Muscle layer of duodenum (tissue), 2 donors: ENCODE results near the gene PDK2.

ENCODE experiments used
- H3K27ac ChIP-seq: one replicate; pipeline ENCODE4 v1.7.0; 2013; ENCODE audit warnings: mild to moderate bottlenecking, low read length
- H3K27me3 ChIP-seq: one replicate; pipeline ENCODE4 v1.7.0; 2013; ENCODE audit warnings: low read depth, mild to moderate bottlenecking, control low read depth, low read length
- H3K36me3 ChIP-seq, 2 donors: one replicate each; pipeline ENCODE4 v1.7.0; 2013; ENCODE audit warnings: low read length in 2 of 2, control low read depth in 1 of 2, mild to moderate bottlenecking in 1 of 2; ENCODE audit not compliant: insufficient read depth in 2 of 2, control insufficient read depth in 1 of 2
- H3K4me1 ChIP-seq, 2 donors: one replicate each; pipeline ENCODE4 v1.7.0; 2013; ENCODE audit warnings: low read length in 2 of 2, mild to moderate bottlenecking in 2 of 2, control low read depth in 1 of 2, moderate library complexity in 1 of 2; ENCODE audit not compliant: insufficient read depth in 2 of 2, control insufficient read depth in 1 of 2
- H3K4me3 ChIP-seq, 2 donors: one replicate each; pipeline ENCODE4 v1.7.0; 2013; ENCODE audit warnings: low read length in 2 of 2, low read depth in 1 of 2, mild to moderate bottlenecking in 1 of 2
- H3K9me3 ChIP-seq, 2 donors: one replicate each; pipeline ENCODE4 v1.7.0; 2013; ENCODE audit warnings: low read length in 2 of 2, control low read depth in 1 of 2, mild to moderate bottlenecking in 1 of 2; ENCODE audit not compliant: control insufficient read depth in 1 of 2
- donor health status: healthy.

Gene PDK2

DNA sequence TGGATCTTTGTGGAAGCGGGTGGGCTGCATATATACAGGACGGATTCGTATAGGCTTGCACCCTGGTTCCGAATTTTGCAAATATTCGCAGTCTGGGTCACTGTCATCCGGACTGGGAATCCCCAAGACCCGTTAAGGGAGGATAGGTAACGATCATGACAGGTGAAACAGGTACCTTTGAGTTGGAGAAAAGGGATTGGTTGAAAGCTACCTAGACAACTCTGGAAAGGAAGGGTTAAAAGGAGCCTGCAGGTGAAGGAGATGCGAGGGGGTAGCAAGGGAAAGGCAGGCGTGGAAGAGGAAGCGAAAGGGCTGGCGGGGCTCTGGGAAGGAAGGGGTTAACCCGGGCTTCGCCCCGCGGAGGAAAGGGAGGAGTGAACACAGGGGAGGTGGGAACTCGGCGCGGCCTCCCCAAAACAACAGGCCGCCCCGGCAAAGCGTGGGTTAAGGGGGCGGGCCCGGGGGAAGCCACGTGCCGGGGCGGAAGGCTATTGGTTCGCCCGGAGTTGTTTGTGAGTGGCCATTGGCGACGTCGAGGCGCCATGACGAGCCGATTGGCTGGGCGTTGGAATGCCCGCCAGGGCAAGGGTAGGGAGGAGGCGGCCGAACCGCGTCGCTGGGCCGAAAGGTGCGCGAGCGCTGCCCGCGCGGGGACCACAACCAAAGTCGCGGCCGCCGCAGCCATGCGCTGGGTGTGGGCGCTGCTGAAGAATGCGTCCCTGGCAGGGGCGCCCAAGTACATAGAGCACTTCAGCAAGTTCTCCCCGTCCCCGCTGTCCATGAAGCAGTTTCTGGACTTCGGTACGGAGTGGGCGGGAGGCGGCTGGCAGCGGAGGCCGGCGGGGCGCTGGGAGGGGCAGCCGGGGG, at the start of gene PDK2:
Gene PDK2 (plus strand): TSS at position 599 of the 867 bp plus-strand sequence. CDS start 85 bp downstream, at position 684.
- Histone ChIP-seq H3K36me3 (peaks cover 16 to 20% of the 10 kb centered on the region in 2 donors), H3K27me3 (no peaks in the 10 kb centered on the region), H3K4me3 (peak within 1 kb of the TSS; percentile 89 to 93), H3K27ac (peak within 1 kb of the TSS; percentile 80), H3K4me1 (peaks cover 3 to 21% of the 10 kb centered on the region in 2 donors), H3K9me3 (no peaks in the 10 kb centered on the region)

DNA sequence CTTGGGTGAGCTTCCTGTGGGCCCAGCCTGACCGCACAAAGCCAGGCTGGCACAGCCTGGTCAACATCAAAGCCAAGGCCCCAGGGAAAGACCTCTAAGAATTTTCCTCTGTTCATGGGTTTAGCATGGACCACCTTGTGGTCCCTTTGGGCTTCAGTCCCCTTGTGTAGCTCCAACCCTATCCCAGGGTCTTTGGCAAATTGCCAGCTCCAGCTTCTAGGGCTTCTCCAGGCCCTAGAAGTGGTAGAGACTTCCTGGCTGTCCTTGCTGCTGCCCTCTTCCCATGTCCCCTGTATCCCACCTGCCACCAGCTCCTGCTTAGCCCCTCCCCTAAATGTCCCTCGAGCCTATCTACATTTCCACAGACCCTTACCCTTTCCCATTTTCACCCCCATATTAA, 49.0 kb upstream of the PDK2 start:
- H3K9me3 ChIP-seq = no peaks in the 10 kb centered on the region
- peaks cover 3 to 5% of the 10 kb centered on the region in 2 donors for H3K4me1 ChIP-seq

DNA sequence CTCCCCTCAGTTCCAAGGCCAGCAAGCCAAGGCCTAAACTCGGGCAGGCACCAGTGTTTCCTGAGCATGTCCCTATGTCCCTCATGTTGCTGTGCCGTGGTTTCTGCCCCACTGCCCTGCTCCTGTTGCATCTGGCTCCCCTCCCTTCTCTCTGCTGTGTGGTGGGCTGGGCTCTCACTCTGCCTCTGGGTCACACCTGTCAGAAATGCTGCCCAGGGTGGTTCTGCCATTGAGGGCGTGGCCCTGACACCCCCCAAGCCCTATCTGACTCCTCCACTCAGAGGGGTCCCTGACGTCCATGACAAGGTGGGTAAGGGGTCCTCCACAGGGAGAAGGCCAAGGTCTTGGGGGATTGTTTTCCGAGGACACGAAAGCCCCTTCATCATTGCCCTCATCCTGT, 48.5 kb upstream of the PDK2 start:
- no peaks in the 10 kb centered on the region for H3K36me3 ChIP-seq
- no peak overlapping the region for H3K4me3 ChIP-seq
- H3K27ac ChIP-seq = no peak overlapping the region
- no peaks in the 10 kb centered on the region for H3K27me3 ChIP-seq
- H3K9me3 ChIP-seq = no peaks in the 10 kb centered on the region
- peaks cover 3 to 5% of the 10 kb centered on the region in 2 donors for H3K4me1 ChIP-seq

More for the DNA sequence above, 49.0 kb upstream of the PDK2 start:
- H3K27ac ChIP-seq = no peak overlapping the region
- no peaks in the 10 kb centered on the region for H3K27me3 ChIP-seq
- no peak overlapping the region for H3K4me3 ChIP-seq
- no peaks in the 10 kb centered on the region for H3K36me3 ChIP-seq

DNA sequence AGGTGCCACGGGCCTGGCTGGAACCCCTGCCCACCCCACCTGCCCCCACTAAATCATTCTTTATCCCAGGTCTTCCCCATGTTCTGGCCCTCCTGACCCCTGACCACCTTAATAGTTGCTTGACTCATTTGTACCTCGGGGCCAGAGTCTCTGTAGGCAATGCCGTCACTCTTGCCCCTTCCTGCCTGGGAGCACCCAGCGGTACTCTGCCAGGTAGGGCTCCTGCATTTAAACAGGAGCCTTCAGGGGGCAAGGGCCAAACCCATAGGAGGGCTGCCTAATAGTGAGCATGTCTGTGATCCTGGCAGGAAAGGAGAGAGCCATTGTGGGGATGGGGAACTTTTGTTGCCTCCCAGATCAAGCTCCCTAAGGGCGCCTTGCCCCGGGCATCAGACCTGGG, 48.1 kb upstream of the PDK2 start:
- Histone ChIP-seq H3K27me3 (no peaks in the 10 kb centered on the region), H3K4me1 (peaks cover 3 to 5% of the 10 kb centered on the region in 2 donors), H3K27ac (no peak overlapping the region)

DNA sequence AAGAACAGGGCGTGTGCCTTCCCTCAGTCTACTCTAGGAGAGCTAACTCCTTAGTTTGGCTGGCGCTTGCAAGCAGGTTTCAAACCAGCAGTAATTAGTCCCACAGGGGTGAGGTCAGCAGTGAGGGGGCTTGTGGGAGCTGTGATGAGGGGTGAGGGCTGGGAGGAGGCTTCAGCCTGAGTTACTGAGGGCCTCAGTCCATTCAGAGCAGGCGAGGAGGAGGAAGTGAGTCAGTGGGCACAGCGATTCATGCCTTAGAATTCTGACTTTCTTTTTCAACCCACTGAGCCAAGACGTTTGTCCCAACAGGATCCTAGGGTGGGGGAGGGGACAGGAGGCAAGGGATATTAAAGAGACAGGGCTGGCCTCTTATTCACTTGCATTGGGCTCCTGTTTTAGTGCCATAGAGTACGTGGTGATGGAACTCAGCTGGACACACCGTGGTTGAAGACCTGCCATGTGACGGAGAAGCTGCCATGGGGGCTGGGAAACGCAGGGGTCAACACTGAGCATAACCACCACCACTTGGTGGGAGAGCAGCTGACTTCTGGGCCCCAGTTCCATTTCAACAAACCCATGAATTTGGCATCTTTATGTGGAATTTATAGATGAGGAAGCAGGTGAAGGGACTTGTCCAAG, 47.5 kb upstream of the PDK2 start:
- Histone ChIP-seq H3K27ac (no peak overlapping the region), H3K27me3 (no peaks in the 10 kb centered on the region), H3K4me3 (no peak overlapping the region), H3K9me3 (no peaks in the 10 kb centered on the region), H3K36me3 (no peaks in the 10 kb centered on the region), H3K4me1 (peaks cover 3 to 5% of the 10 kb centered on the region in 2 donors)

More for the DNA sequence above, 48.1 kb upstream of the PDK2 start:
- Histone ChIP-seq H3K36me3 (no peaks in the 10 kb centered on the region), H3K4me3 (no peak overlapping the region), H3K9me3 (no peaks in the 10 kb centered on the region)

DNA sequence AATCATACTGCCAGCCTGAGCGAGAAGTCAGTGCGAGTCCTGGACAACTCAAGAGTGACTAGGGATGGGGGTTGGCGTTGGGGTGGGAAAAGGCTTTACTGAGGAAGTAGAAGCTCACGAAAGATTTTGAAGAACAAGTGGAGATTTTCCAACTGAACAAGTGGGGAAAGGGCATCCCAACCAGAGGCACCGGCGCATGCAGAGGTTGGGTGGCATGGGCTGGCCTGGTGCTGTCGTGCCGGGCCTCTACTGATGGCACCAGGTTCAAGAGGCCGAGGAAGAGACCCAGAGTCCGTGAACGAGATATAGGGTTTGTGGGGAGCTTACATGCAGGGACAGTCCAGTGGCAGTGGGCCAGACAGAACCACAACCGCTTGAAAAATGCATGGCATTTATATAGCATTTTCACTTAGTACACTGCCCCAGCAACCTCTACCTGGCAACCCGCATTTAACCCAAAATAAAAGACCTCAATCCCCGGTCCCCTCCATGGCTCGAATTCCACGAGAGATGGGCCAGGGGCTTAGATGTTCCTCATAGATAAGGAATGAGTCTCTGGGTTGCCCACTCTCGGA, 46.9 kb upstream of the PDK2 start:
- Histone ChIP-seq H3K9me3 (no peaks in the 10 kb centered on the region), H3K36me3 (no peaks in the 10 kb centered on the region), H3K27ac (no peak overlapping the region), H3K4me3 (no peak overlapping the region), H3K27me3 (no peaks in the 10 kb centered on the region), H3K4me1 (peaks cover 5% of the 10 kb centered on the region in 2 donors)

- Histone ChIP-seq H3K4me3 (no peak overlapping the region), H3K27ac (no peak overlapping the region), H3K27me3 (no peaks in the 10 kb centered on the region), H3K36me3 (no peaks in the 10 kb centered on the region), H3K4me1 (peaks cover 5 to 11% of the 10 kb centered on the region in 2 donors), H3K9me3 (no peaks in the 10 kb centered on the region)
Observed at GRCh38 chr17:50048988-50049387, 46.2 kb upstream of the PDK2 start.

GRCh38 chr17:50049636-50050035, 45.5 kb upstream of the PDK2 start:
- H3K36me3 ChIP-seq = no peaks in the 10 kb centered on the region
- H3K27ac ChIP-seq = no peak overlapping the region
- peaks cover 5 to 11% of the 10 kb centered on the region in 2 donors for H3K4me1 ChIP-seq
- H3K9me3 ChIP-seq = no peaks in the 10 kb centered on the region
- no peaks in the 10 kb centered on the region for H3K27me3 ChIP-seq
- H3K4me3 ChIP-seq = no peak overlapping the region

GRCh38 chr17:50050431-50051032, 44.6 kb upstream of the PDK2 start:
- H3K4me1 ChIP-seq = peaks cover 8 to 10% of the 10 kb centered on the region in 2 donors
- H3K4me3 ChIP-seq = no peak overlapping the region

GRCh38 chr17:50051082-50051576, 44.0 kb upstream of the PDK2 start:
- no peak overlapping the region for H3K27ac ChIP-seq

More at GRCh38 chr17:50050431-50051032, 44.6 kb upstream of the PDK2 start:
- no peaks in the 10 kb centered on the region for H3K36me3 ChIP-seq
- H3K9me3 ChIP-seq = no peaks in the 10 kb centered on the region
- H3K27ac ChIP-seq = no peak overlapping the region
- H3K27me3 ChIP-seq = no peaks in the 10 kb centered on the region

GRCh38 chr17:50051606-50052005, 43.5 kb upstream of the PDK2 start:
- no peak overlapping the region for H3K27ac ChIP-seq
- H3K4me1 ChIP-seq = peaks cover 8 to 12% of the 10 kb centered on the region in 2 donors
- no peaks in the 10 kb centered on the region for H3K9me3 ChIP-seq
- H3K4me3 ChIP-seq = no peak overlapping the region
- no peaks in the 10 kb centered on the region for H3K36me3 ChIP-seq
- H3K27me3 ChIP-seq = no peaks in the 10 kb centered on the region

More at GRCh38 chr17:50051082-50051576, 44.0 kb upstream of the PDK2 start:
- H3K9me3 ChIP-seq = no peaks in the 10 kb centered on the region
- H3K27me3 ChIP-seq = no peaks in the 10 kb centered on the region
- no peaks in the 10 kb centered on the region for H3K36me3 ChIP-seq
- no peak overlapping the region for H3K4me3 ChIP-seq
- H3K4me1 ChIP-seq = peaks cover 8 to 10% of the 10 kb centered on the region in 2 donors
